Naive thymus-derived CD4-positive, alpha-beta T cell (primary cell): ENCODE data around the gene KLK5. TPM values are rescaled to one million over a fixed set of nuclear protein-coding genes. Genes with fewer than 3 reads are reported as not detected.

ENCODE experiments used
- ATAC-seq: fragments of 150-1000 bp; cut with Tn5 transposase; 2 replicates; pipeline ENCODE4 v1.10.0; 2021; ENCODE audit warnings: mild to moderate bottlenecking, moderate library complexity
- CTCF ChIA-PET: fragments of 350-600 bp; sonication (Branson Sonifier 250); formaldehyde crosslinking; loops from one replicate; lab custom pipeline; 2021; ENCODE audit warnings: antibody characterized with exemption; lab: Charles Lee
- POLR2A ChIA-PET: fragments of 350-600 bp; sonication (Branson Sonifier 250); formaldehyde crosslinking; loops from one replicate; lab custom pipeline; 2021; ENCODE audit warnings: antibody characterized with exemption, inconsistent platforms; lab: Charles Lee
- DNase-seq, 9 donors: peaks; one replicate each; pipeline versions ENCODE4 v3.0.0 to v3.0.0-alpha.2; 2020 to 2022; ENCODE audit warnings: mixed read lengths in 1 of 9
- H3K27ac ChIP-seq: one replicate; pipeline ENCODE4 v1.7.0; 2013; ENCODE audit warnings: mild to moderate bottlenecking, low read depth, low read length, moderate library complexity
- H3K27me3 ChIP-seq, 2 donors: one replicate each; pipeline ENCODE4 v1.7.0; 2013; ENCODE audit warnings: low read length in 2 of 2, mild to moderate bottlenecking in 2 of 2, moderate library complexity in 2 of 2; ENCODE audit not compliant: control insufficient read depth in 2 of 2, insufficient read depth in 2 of 2
- H3K36me3 ChIP-seq, 3 experiments: 1 replicate in 2 of 3; 2 replicates in 1 of 3; pipeline ENCODE4 v1.7.0; 2013; ENCODE audit warnings: low read length in 3 of 3, mild to moderate bottlenecking in 3 of 3, moderate library complexity in 1 of 3; ENCODE audit not compliant: insufficient read depth in 3 of 3, control insufficient read depth in 2 of 3
- H3K4me1 ChIP-seq, 2 donors: one replicate each; pipeline ENCODE4 v1.7.0; 2013; ENCODE audit warnings: low read length in 2 of 2, mild to moderate bottlenecking in 2 of 2, moderate library complexity in 1 of 2; ENCODE audit not compliant: control insufficient read depth in 2 of 2, insufficient read depth in 2 of 2
- H3K4me3 ChIP-seq: 2 replicates; pipeline ENCODE4 v1.7.0; 2013; ENCODE audit warnings: mild to moderate bottlenecking, low read length
- H3K9me3 ChIP-seq, 3 experiments: 1 replicate in 2 of 3; 2 replicates in 1 of 3; pipeline ENCODE4 v1.7.0; 2013; ENCODE audit warnings: low read length in 3 of 3; ENCODE audit not compliant: control insufficient read depth in 2 of 3
- H3K27ac Mint-ChIP-seq, 9 donors: one replicate each; pipeline ENCODE4 v1.8.0; 2020 to 2022; ENCODE audit warnings: mixed read lengths in 9 of 9, mild to moderate bottlenecking in 8 of 9, moderate library complexity in 5 of 9, inconsistent platforms in 2 of 9
- H3K27me3 Mint-ChIP-seq, 5 donors: one replicate each; pipeline ENCODE4 v1.8.0; 2021 to 2022; ENCODE audit warnings: mixed read lengths in 5 of 5, mild to moderate bottlenecking in 1 of 5
- H3K36me3 Mint-ChIP-seq, 5 donors: one replicate each; pipeline ENCODE4 v1.8.0; 2020 to 2022; ENCODE audit warnings: mixed read lengths in 5 of 5, mild to moderate bottlenecking in 3 of 5, inconsistent platforms in 1 of 5
- H3K4me1 Mint-ChIP-seq, 7 donors: one replicate each; pipeline ENCODE4 v1.8.0; 2020 to 2022; ENCODE audit warnings: mixed read lengths in 7 of 7, mild to moderate bottlenecking in 3 of 7, inconsistent platforms in 1 of 7
- H3K4me3 Mint-ChIP-seq, 10 donors: one replicate each; pipeline ENCODE4 v1.8.0; 2020 to 2022; ENCODE audit warnings: mild to moderate bottlenecking in 10 of 10, mixed read lengths in 10 of 10, moderate library complexity in 6 of 10, inconsistent platforms in 2 of 10
- H3K9me3 Mint-ChIP-seq, 11 donors: one replicate each; pipeline ENCODE4 v1.8.0; 2020 to 2022; ENCODE audit warnings: mixed read lengths in 11 of 11, mild to moderate bottlenecking in 4 of 11, inconsistent platforms in 1 of 11, moderate library complexity in 1 of 11
- intact Hi-C, 2 donors: fragments of 100-400 bp; cut with micrococcal nuclease; formaldehyde crosslinking; loops; one replicate each; pipeline ENCODE4 v1.15.1; 2023
- polyA plus RNA-seq, 2 donors: library from polyadenylated mRNA; unstranded; fragments of 300-500 nt; fragmentation: Illumina TruSeq; gene quantifications; one replicate each; pipeline ENCODE4 v1.2.3, GENCODE V29; 2021
- total RNA-seq, 6 experiments: library from RNA in 5 of 6; stranded (reverse) in 5 of 6; gene quantifications; 1 replicate in 5 of 6; 2 replicates in 1 of 6; pipeline ENCODE4 v1.2.3 and lab custom pipeline; 2021 to 2026

The KLK5 gene
- total and polyA plus RNA-seq, 7 experiments from 2014 or later, result not detected

- H3K9me3 Mint-ChIP-seq, result peaks cover 0 to 32% (median 8%) of the 10 kb centered on the region in 11 donors
- ATAC-seq (no peak), DNase-seq (no peak)
- H3K27ac Mint-ChIP-seq, result no peak overlapping the region
- peaks cover 0 to 11% (median 3%) of the 10 kb centered on the region in 5 donors for H3K36me3 Mint-ChIP-seq
- H3K9me3 ChIP-seq, result peaks cover 0 to 6% (median 0%) of the 10 kb centered on the region in 3 experiments
- ChIA-PET CTCF (no interaction called here), POLR2A (no interaction called here)
- no peaks in the 10 kb centered on the region for H3K4me1 ChIP-seq
- H3K36me3 ChIP-seq, result no peaks in the 10 kb centered on the region
- H3K27me3 Mint-ChIP-seq, result peaks cover 2 to 58% (median 43%) of the 10 kb centered on the region in 5 donors
- H3K4me3 Mint-ChIP-seq, result no peak overlapping the region
- H3K27ac ChIP-seq, result no peak overlapping the region
- no peaks in the 10 kb centered on the region for H3K27me3 ChIP-seq
- intact Hi-C loops, result no loop called here
- no peak overlapping the region for H3K4me3 ChIP-seq
- H3K4me1 Mint-ChIP-seq, result no peaks in the 10 kb centered on the region
These were observed 9.6 kb downstream of the KLK5 start for GRCh38 chr19:50943074-50943828.

- Histone ChIP-seq H3K27me3 (no peaks in the 10 kb centered on the region), H3K27ac (no peak overlapping the region), H3K4me1 (no peaks in the 10 kb centered on the region), H3K4me3 (no peak overlapping the region), H3K36me3 (no peaks in the 10 kb centered on the region), H3K9me3 (peaks cover 0 to 6% (median 0%) of the 10 kb centered on the region in 3 experiments)
- ATAC-seq (no peak), DNase-seq (no peak)
- CTCF ChIA-PET, result no interaction called here
- peaks cover 0 to 11% (median 3%) of the 10 kb centered on the region in 5 donors for H3K36me3 Mint-ChIP-seq
- no peak overlapping the region for H3K27ac Mint-ChIP-seq
- peaks cover 0 to 32% (median 6%) of the 10 kb centered on the region in 11 donors for H3K9me3 Mint-ChIP-seq
- H3K4me1 Mint-ChIP-seq, result no peaks in the 10 kb centered on the region
- POLR2A ChIA-PET, result no interaction called here
- H3K4me3 Mint-ChIP-seq, result no peak overlapping the region
- intact Hi-C loops, result no loop called here
- peaks cover 6 to 60% (median 49%) of the 10 kb centered on the region in 5 donors for H3K27me3 Mint-ChIP-seq
These were observed 13.2 kb downstream of the KLK5 start for GRCh38 chr19:50939596-50939995.

DNA sequence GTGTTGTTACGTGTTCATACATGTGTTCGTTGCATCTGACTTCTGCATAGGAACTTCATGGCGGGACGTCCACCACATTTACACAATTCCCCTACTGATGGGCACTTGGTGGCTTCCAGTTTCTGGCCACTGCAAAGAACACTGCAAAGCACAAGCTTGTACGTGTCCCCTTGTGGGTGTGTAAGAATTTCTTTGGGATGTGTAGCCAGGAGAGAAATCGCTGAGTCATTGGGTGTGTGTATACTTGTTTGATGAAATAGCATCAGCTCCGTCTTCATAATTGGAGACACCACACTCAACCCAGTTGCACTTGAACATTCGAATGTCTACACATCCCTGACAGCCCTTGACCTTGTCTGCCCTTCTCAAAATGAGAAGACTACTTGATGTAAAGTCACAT, 19.2 kb downstream of the KLK5 start:
- DNase-seq (no peak), ATAC-seq (no peak)
- POLR2A ChIA-PET, result no interaction called here
- Mint-ChIP-seq H3K9me3 (no peaks in the 10 kb centered on the region), H3K27me3 (peaks cover 16 to 61% (median 43%) of the 10 kb centered on the region in 5 donors), H3K36me3 (no peaks in the 10 kb centered on the region), H3K4me3 (no peak overlapping the region), H3K27ac (no peak overlapping the region), H3K4me1 (peaks cover 0 to 11% (median 5%) of the 10 kb centered on the region in 7 donors)
- Histone ChIP-seq H3K27ac (no peak overlapping the region), H3K36me3 (no peaks in the 10 kb centered on the region), H3K4me1 (no peaks in the 10 kb centered on the region), H3K9me3 (no peaks in the 10 kb centered on the region), H3K4me3 (no peak overlapping the region), H3K27me3 (no peaks in the 10 kb centered on the region)
- CTCF ChIA-PET, result no interaction called here
- intact Hi-C loops, result no loop called here

DNA sequence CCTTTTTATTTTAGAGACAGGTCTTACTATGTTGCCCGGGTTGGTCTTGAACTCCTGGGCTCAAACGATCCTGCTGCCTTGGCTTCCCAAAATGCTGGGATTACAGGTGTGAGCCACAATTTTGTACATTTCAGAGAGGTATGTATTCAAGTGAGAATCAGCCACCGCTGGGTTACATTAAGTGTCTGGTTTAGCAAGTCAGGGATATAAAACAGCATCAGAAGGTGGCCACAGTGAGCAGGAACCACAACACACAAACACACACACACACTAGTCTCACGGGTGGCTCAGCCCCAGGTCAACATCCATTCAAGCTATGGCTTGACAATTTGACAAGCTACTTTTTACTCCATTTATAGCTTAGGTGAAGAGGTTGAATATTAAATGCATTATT, 20.2 kb downstream of the KLK5 start:
- CTCF ChIA-PET, result no interaction called here
- DNase-seq (no peak), ATAC-seq (no peak)
- no peaks in the 10 kb centered on the region for H3K9me3 ChIP-seq
- H3K4me1 Mint-ChIP-seq, result peaks cover 0 to 11% (median 5%) of the 10 kb centered on the region in 7 donors
- no peak overlapping the region for H3K4me3 Mint-ChIP-seq
- no peak overlapping the region for H3K4me3 ChIP-seq
- POLR2A ChIA-PET, result no interaction called here
- peaks cover 16 to 64% (median 53%) of the 10 kb centered on the region in 5 donors for H3K27me3 Mint-ChIP-seq
- H3K9me3 Mint-ChIP-seq, result no peaks in the 10 kb centered on the region
- H3K4me1 ChIP-seq, result no peaks in the 10 kb centered on the region
- H3K27ac ChIP-seq, result no peak overlapping the region
- H3K36me3 ChIP-seq, result no peaks in the 10 kb centered on the region
- H3K27ac Mint-ChIP-seq, result no peak overlapping the region
- no peaks in the 10 kb centered on the region for H3K27me3 ChIP-seq
- intact Hi-C loops, result no loop called here
- H3K36me3 Mint-ChIP-seq, result no peaks in the 10 kb centered on the region

DNA sequence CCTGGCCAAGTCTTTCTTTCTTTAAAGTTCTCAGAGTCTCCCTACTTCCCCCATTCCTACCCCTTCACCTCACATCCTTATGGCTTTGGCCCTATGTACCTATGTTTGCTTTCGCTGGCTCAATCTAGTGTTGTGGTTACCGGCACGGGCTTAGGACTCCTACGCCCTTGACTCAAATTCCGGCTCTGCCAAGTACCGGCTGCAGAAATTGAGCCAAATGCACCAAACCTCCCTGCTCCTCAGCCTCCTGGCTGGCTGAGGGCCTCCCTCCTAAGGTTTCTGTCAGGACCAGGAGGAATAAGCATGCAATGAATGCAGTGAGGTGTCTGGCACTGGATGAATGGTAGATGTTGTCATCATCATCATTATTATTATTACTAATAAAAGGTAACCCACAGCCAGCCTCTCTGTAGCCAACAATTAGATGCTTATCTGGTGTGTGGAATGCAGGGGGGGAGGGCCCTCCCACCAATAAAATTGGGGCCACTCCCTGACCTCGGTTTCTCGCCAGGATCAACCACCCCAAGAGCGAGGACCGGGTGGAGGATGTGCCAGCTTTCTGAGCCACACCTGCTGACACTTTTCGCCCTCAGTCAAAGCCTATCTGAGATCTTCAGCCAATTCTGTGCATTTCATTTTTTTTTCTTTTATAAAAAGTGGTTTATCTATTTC, 20.7 kb downstream of the KLK5 start:
- H3K27me3 ChIP-seq, result no peaks in the 10 kb centered on the region
- POLR2A ChIA-PET, result no interaction called here
- no peaks in the 10 kb centered on the region for H3K36me3 Mint-ChIP-seq
- H3K27me3 Mint-ChIP-seq, result peaks cover 16 to 68% (median 58%) of the 10 kb centered on the region in 5 donors
- DNase-seq (no peak), ATAC-seq (no peak)
- H3K4me1 Mint-ChIP-seq, result peaks cover 0 to 11% (median 5%) of the 10 kb centered on the region in 7 donors
- H3K27ac ChIP-seq, result no peak overlapping the region
- no peak overlapping the region for H3K4me3 ChIP-seq
- no peaks in the 10 kb centered on the region for H3K9me3 ChIP-seq
- no peaks in the 10 kb centered on the region for H3K4me1 ChIP-seq
- CTCF ChIA-PET, result no interaction called here
- no peak overlapping the region for H3K4me3 Mint-ChIP-seq
- H3K27ac Mint-ChIP-seq, result no peak overlapping the region
- H3K9me3 Mint-ChIP-seq, result no peaks in the 10 kb centered on the region
- no peaks in the 10 kb centered on the region for H3K36me3 ChIP-seq
- intact Hi-C loops, result no loop called here

- H3K4me3 ChIP-seq, result no peak overlapping the region
- Mint-ChIP-seq H3K4me3 (no peak overlapping the region), H3K27ac (no peak overlapping the region), H3K36me3 (no peaks in the 10 kb centered on the region), H3K4me1 (peaks cover 0 to 11% (median 5%) of the 10 kb centered on the region in 7 donors), H3K9me3 (no peaks in the 10 kb centered on the region), H3K27me3 (peaks cover 16 to 62% (median 59%) of the 10 kb centered on the region in 5 donors)
- no peak for DNase-seq
- POLR2A ChIA-PET, result no interaction called here
- CTCF ChIA-PET, result no interaction called here
- no peak overlapping the region for H3K27ac ChIP-seq
- no peaks in the 10 kb centered on the region for H3K4me1 ChIP-seq
- no peaks in the 10 kb centered on the region for H3K36me3 ChIP-seq
- intact Hi-C loops, result loop anchor here in 1 of 2 donors (2.0 kb wide), 1 partner anchor 166 kb away; no protein-coding TSS in a partner anchor
- H3K9me3 ChIP-seq, result no peaks in the 10 kb centered on the region
- no peaks in the 10 kb centered on the region for H3K27me3 ChIP-seq
- no peak for ATAC-seq
These were observed 21.8 kb downstream of the KLK5 start for GRCh38 chr19:50931023-50931422.
